Nephron (organoid): ENCODE measurements around the gene ATP2A1.

Source experiments
- H3K27ac Mint-ChIP-seq, 3 experiments: 2 replicates each; pipeline ENCODE4 v1.8.0; 2020; ENCODE audit warnings: mixed read lengths in 3 of 3, mild to moderate bottlenecking in 2 of 3, moderate library complexity in 1 of 3
- H3K27me3 Mint-ChIP-seq: 2 replicates; pipeline ENCODE4 v1.8.0; 2021; ENCODE audit warnings: low read depth, mild to moderate bottlenecking, moderate library complexity, mixed read lengths
- H3K36me3 Mint-ChIP-seq: 2 replicates; pipeline ENCODE4 v1.8.0; 2020; ENCODE audit warnings: low read depth, mixed read lengths
- H3K4me1 Mint-ChIP-seq: 2 replicates; pipeline ENCODE4 v1.8.0; 2020; ENCODE audit warnings: mixed read lengths
- H3K4me3 Mint-ChIP-seq, 3 experiments: 2 replicates each; pipeline ENCODE4 v1.8.0; 2020; ENCODE audit warnings: mild to moderate bottlenecking in 3 of 3, mixed read lengths in 3 of 3, moderate library complexity in 2 of 3
- H3K9me3 Mint-ChIP-seq: 2 replicates; pipeline ENCODE4 v1.8.0; 2020; ENCODE audit warnings: mixed read lengths
- CTCF ChIP-seq, 3 experiments: fragments of 200-600 bp; sonication (generic); IDR thresholded peaks; one replicate each; pipeline ENCODE4 v1.5.0; 2021; ENCODE audit warnings: antibody characterized with exemption in 3 of 3; ENCODE audit not compliant: unreplicated experiment in 3 of 3

ATP2A1 gene

DNA sequence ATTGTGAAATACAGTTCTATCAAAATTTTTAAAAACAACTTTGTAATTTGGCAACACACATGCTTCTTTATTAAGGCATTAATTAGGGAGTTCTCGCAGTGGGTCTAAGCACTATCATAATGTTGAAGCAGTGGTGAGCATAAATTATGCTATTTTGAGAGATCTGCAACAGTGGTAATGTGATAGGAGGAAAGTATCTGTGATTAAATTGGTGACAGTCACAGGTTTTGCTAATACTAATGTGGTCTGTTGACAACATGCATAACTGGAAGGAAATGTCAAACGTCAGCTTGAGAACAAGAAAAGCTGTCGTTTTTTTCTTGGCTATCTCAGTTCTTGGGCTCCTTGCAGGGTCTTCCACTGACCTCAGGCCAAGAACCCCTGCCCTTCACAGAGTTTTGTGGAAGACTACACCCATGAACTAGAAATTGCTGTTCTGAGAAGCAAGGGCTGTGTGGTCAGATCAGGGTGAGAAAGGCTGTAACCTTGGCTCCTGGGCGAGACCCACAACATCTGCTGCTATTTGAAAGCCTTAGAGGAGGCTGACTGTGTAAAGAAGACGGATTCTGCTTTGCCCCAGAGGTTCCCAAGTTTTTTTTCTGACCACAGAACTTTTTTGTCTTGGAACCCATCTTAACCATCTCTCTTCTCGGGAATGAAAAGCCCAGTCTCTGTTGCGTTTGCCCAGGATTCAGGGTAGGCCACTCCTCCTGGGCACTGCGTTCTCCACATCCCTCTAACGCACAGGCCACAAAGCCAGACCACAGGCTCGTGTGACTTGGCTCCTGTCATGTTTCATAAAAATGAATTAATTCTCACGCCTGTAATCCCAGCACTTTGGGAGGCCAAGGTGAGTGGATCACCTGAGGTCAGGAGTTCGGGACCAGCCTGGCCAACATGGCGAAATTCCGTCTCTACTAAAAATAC lies 13.9 kb downstream of the ATP2A1 start:
- Mint-ChIP-seq H3K36me3 (no peaks in the 10 kb centered on the region), H3K27ac (no peak overlapping the region), H3K9me3 (no peaks in the 10 kb centered on the region), H3K4me3 (no peak overlapping the region), H3K27me3 (no peaks in the 10 kb centered on the region), H3K4me1 (no peaks in the 10 kb centered on the region)
- TF ChIP-seq CTCF (IDR thresholded peaks at IDR 0.05; ENCODE audit: unreplicated experiment in 3 of 3): no peak

DNA sequence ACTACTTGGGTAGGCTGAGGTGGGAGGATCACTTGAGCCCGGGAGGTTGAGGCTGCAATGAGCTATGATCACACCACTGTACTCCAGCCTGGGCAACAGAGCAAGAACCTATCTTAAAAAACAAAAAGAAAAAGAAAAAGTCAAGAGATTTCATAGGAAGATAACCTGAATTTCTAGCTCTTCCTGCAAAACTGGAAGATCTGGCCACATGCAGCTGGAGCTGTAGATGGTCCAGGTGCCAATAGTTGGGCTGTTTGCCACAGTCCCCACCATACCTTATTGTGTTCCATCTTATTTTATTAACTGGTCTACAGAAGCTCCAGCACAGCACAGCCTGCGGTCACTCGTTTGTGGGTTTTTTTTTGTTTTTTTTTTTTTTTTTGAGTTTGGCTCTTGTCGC lies 15.0 kb downstream of the ATP2A1 start:
- no peaks in the 10 kb centered on the region for H3K4me1 Mint-ChIP-seq
- no peak overlapping the region for H3K27ac Mint-ChIP-seq
- H3K36me3 Mint-ChIP-seq: no peaks in the 10 kb centered on the region

DNA sequence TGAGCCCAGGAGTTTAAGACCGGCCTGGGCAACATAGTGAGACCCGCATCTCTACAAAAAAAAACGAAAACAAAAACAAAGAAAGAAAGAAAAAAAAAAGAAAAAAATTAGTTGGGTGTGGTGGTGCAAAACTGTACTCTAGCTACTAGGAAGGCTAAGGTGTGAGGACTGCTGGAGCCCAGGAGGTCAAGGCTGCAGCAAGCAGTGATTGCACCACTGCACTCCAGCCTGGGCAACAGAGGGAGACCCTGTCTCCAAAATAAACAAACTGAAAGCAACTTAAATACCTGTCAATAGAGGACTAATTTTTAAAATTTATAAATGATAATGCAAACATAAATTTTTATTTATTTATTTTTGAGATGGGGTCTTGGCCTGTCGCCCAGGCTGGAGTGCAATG lies 17.3 kb downstream of the ATP2A1 start:
- no peaks in the 10 kb centered on the region for H3K9me3 Mint-ChIP-seq
- no peaks in the 10 kb centered on the region for H3K27me3 Mint-ChIP-seq
- no peaks in the 10 kb centered on the region for H3K4me1 Mint-ChIP-seq
- H3K4me3 Mint-ChIP-seq: no peak overlapping the region
- H3K27ac Mint-ChIP-seq: no peak overlapping the region
- peaks cover 3% of the 10 kb centered on the region for H3K36me3 Mint-ChIP-seq
- no peak for TF ChIP-seq CTCF (IDR thresholded peaks at IDR 0.05; ENCODE audit: unreplicated experiment in 3 of 3)

More for the DNA sequence above, 15.0 kb downstream of the ATP2A1 start:
- Mint-ChIP-seq H3K9me3 (no peaks in the 10 kb centered on the region), H3K4me3 (no peak overlapping the region), H3K27me3 (no peaks in the 10 kb centered on the region)
- TF ChIP-seq CTCF (IDR thresholded peaks at IDR 0.05; ENCODE audit: unreplicated experiment in 3 of 3): no peak

- Mint-ChIP-seq H3K27me3 (no peaks in the 10 kb centered on the region), H3K36me3 (peaks cover 3% of the 10 kb centered on the region), H3K27ac (no peak overlapping the region)
Measured at GRCh38 chr16:28897826-28898225, 19.5 kb downstream of the ATP2A1 start.

DNA sequence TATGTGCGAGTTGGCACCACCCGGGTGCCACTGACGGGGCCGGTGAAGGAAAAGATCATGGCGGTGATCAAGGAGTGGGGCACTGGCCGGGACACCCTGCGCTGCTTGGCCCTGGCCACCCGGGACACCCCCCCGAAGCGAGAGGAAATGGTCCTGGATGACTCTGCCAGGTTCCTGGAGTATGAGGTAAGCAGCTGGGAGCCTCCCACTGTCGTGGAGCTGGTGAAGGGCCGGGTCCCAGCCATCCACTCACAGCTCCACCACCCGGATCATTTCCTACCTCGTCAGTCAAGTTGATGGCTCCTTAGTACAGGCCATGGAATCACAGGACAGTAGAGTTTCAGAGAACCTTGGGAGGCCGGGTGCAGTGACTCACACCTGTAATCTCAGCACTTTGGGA lies 20.0 kb downstream of the ATP2A1 start:
- peaks cover 3% of the 10 kb centered on the region for H3K36me3 Mint-ChIP-seq

More at GRCh38 chr16:28897826-28898225, 19.5 kb downstream of the ATP2A1 start:
- TF ChIP-seq CTCF (IDR thresholded peaks at IDR 0.05; ENCODE audit: unreplicated experiment in 3 of 3): no peak
- no peak overlapping the region for H3K4me3 Mint-ChIP-seq
- no peaks in the 10 kb centered on the region for H3K9me3 Mint-ChIP-seq
- no peaks in the 10 kb centered on the region for H3K4me1 Mint-ChIP-seq

More for the DNA sequence above, 20.0 kb downstream of the ATP2A1 start:
- no peak for TF ChIP-seq CTCF (IDR thresholded peaks at IDR 0.05; ENCODE audit: unreplicated experiment in 3 of 3)
- Mint-ChIP-seq H3K4me3 (no peak overlapping the region), H3K4me1 (no peaks in the 10 kb centered on the region), H3K27me3 (no peaks in the 10 kb centered on the region), H3K9me3 (no peaks in the 10 kb centered on the region), H3K27ac (no peak overlapping the region)
